ENCODE data around the gene PTGDR2. TPM values are rescaled to one million over a fixed set of nuclear protein-coding genes. Genes with fewer than 3 reads are reported as not detected.

PTGDR2 gene
- total RNA-seq, 1 experiment from 2014 or later, result 0.03 TPM

GRCh38 chr11:60801194-60801593, 54.6 kb downstream of the PTGDR2 start:
- Histone ChIP-seq H3K27me3 (ENCODE audit: control insufficient read depth, insufficient read depth, low read length) (no peaks in the 10 kb centered on the region), H3K36me3 (replicated peaks; ENCODE audit: control insufficient read depth, insufficient read depth, low read length) (no peaks in the 10 kb centered on the region), H3K4me3 (ENCODE audit: insufficient read depth, low read depth, low read length) (no peak overlapping the region)
- no peak for DNase-seq

Other genes starting within 250 kb of the PTGDR2 start
- not detected in 2 replicates for gene MS4A8, start 156.3 kb downstream of the PTGDR2 start, total RNA-seq (2014; rRNA removed; shearing (Covaris generic))
- not detected in 2 replicates for gene MS4A18, start 131.2 kb downstream of the PTGDR2 start, total RNA-seq (2014; rRNA removed; shearing (Covaris generic))
- gene MS4A15, start 99.1 kb downstream of the PTGDR2 start, total RNA-seq (2014; rRNA removed; shearing (Covaris generic)), result 0.10 TPM in 1 of 2 replicates, not detected in the other
- gene MS4A10, start 70.6 kb downstream of the PTGDR2 start, total RNA-seq (2014; rRNA removed; shearing (Covaris generic)), result not detected in 2 replicates
- gene CCDC86, start 13.8 kb downstream of the PTGDR2 start, total RNA-seq (2014; rRNA removed; shearing (Covaris generic)), result 17.6 and 19.4 TPM in 2 replicates
- not detected in 2 replicates for gene ZP1, start 11.6 kb upstream of the PTGDR2 start, total RNA-seq (2014; rRNA removed; shearing (Covaris generic))
- gene PRPF19, start 50.6 kb upstream of the PTGDR2 start, total RNA-seq (2014; rRNA removed; shearing (Covaris generic)), result 93.8 and 123 TPM in 2 replicates
- 30.6 and 35.1 TPM in 2 replicates for gene TMEM109, start 58.2 kb upstream of the PTGDR2 start, total RNA-seq (2014; rRNA removed; shearing (Covaris generic))
- 66.0 and 73.9 TPM in 2 replicates for gene TMEM132A, start 68.5 kb upstream of the PTGDR2 start, total RNA-seq (2014; rRNA removed; shearing (Covaris generic))
- 2.7 and 6.1 TPM in 2 replicates for gene SLC15A3, start 96.2 kb upstream of the PTGDR2 start, total RNA-seq (2014; rRNA removed; shearing (Covaris generic))
- gene CD6, start 115.7 kb upstream of the PTGDR2 start, total RNA-seq (2014; rRNA removed; shearing (Covaris generic)), result not detected in 2 replicates
- gene CD5, start 246.5 kb upstream of the PTGDR2 start, total RNA-seq (2014; rRNA removed; shearing (Covaris generic)), result not detected in 2 replicates

All from H7 (cell line).